Fibroblast of villous mesenchyme (primary cell): ENCODE data around the gene PCSK2. TPM values are rescaled to one million over a fixed set of nuclear protein-coding genes. Genes with fewer than 3 reads are reported as not detected.
"Not testable (repeated sequence)": the region's sequence is repeated elsewhere in the genome, so short reads cannot be mapped to it uniquely, and the experiment has no call there.

Experiments used
- DNase-seq: peaks from one replicate; pipeline ENCODE4 v3.0.0-alpha.2; 2010; ENCODE audit warnings: low read depth
- H3K4me3 ChIP-seq: 2 replicates; pipeline ENCODE4 v1.5.1; 2011; ENCODE audit warnings: low read depth, mild to moderate bottlenecking, low read length
- CTCF ChIP-seq: IDR thresholded peaks from 2 replicates; pipeline ENCODE4 v1.5.1; 2012; ENCODE audit warnings: low read depth, mild to moderate bottlenecking, low read length; ENCODE audit not compliant: insufficient read depth
- total RNA-seq: library from RNA; depleted of rRNA; stranded (reverse); fragments of >200 nt; gene quantifications from 2 replicates; pipeline ENCODE4 v1.2.3, GENCODE V29; 2012

The PCSK2 gene
- total RNA-seq, 1 donor, result not detected

- no peak for DNase-seq
- H3K4me3 ChIP-seq, result no peak overlapping the region
- TF ChIP-seq CTCF, result no peak
Measured at GRCh38 chr20:17202673-17203072, 24.2 kb upstream of the PCSK2 start.

- TF ChIP-seq CTCF, result no peak
- no peak overlapping the region for H3K4me3 ChIP-seq
- no peak for DNase-seq
Measured at GRCh38 chr20:17205084-17205813, 21.6 kb upstream of the PCSK2 start.

- no peak for TF ChIP-seq CTCF
- no peak overlapping the region for H3K4me3 ChIP-seq
- DNase-seq, result no peak
Measured at GRCh38 chr20:17210387-17210786, 16.5 kb upstream of the PCSK2 start.

GRCh38 chr20:17210983-17211382 lies 15.9 kb upstream of the PCSK2 start:
- DNase-seq, result no peak
- H3K4me3 ChIP-seq, result no peak overlapping the region
- TF ChIP-seq CTCF, result no peak

- no peak for TF ChIP-seq CTCF
- no peak for DNase-seq
- no peak overlapping the region for H3K4me3 ChIP-seq
Measured at GRCh38 chr20:17215167-17215566, 11.7 kb upstream of the PCSK2 start.

GRCh38 chr20:17219856-17220255 lies 7.0 kb upstream of the PCSK2 start:
- not testable (repeated sequence) for DNase-seq, H3K4me3 ChIP-seq

- no peak for DNase-seq
- no peak overlapping the region for H3K4me3 ChIP-seq
- no peak for TF ChIP-seq CTCF
Measured at GRCh38 chr20:17223553-17223952, 3.3 kb upstream of the PCSK2 start.
